D721Med (cell line): ENCODE measurements around the gene CYP3A7.
"Not testable (repeated sequence)": the region's sequence is repeated elsewhere in the genome, so short reads cannot be mapped to it uniquely, and the experiment has no call there.

Experiments
- DNase-seq: peaks from one replicate; pipeline ENCODE4 v3.0.0; 2011; ENCODE audit warnings: low spot score; ENCODE audit not compliant: insufficient read length
- FAIRE-seq: peaks from 2 replicates; lab custom pipeline; 2011; peaks lifted over from hg19 to GRCh38; lab: Jason Lieb, UNC
- CTCF ChIP-seq: IDR thresholded peaks from 2 replicates; pipeline ENCODE4 v1.5.1; 2012; ENCODE audit warnings: mild to moderate bottlenecking, control low read depth; ENCODE audit not compliant: insufficient read depth; ENCODE audit errors: missing control alignments

The CYP3A7 gene

GRCh38 chr7:99740573-99741440 is 5.8 kb upstream of the CYP3A7 start:
- no peak for FAIRE-seq
- DNase-seq = no peak
- no peak for TF ChIP-seq CTCF

- TF ChIP-seq CTCF = no peak
- no peak for DNase-seq
- no peak for FAIRE-seq
Measured at GRCh38 chr7:99739699-99740572, 4.9 kb upstream of the CYP3A7 start.

GRCh38 chr7:99737726-99738125 is 2.7 kb upstream of the CYP3A7 start:
- FAIRE-seq (no peak), DNase-seq (no peak)
- TF ChIP-seq CTCF = no peak

- FAIRE-seq, DNase-seq: not testable (repeated sequence)
Measured at GRCh38 chr7:99736667-99737066, 1.7 kb upstream of the CYP3A7 start.

- TF ChIP-seq CTCF = no peak
- DNase-seq = no peak
- no peak for FAIRE-seq
Measured at GRCh38 chr7:99733448-99733847, 1.5 kb downstream of the CYP3A7 start.

- no peak for TF ChIP-seq CTCF
- DNase-seq (no peak), FAIRE-seq (no peak)
Measured at GRCh38 chr7:99733003-99733402, 2.0 kb downstream of the CYP3A7 start.

- TF ChIP-seq CTCF = no peak
- DNase-seq (no peak), FAIRE-seq (no peak)
Measured at GRCh38 chr7:99731638-99732374, 3.2 kb downstream of the CYP3A7 start.
